HG03378 (cell line): Measurements from ENCODE around the gene OSM.

ENCODE experiments used
- ATAC-seq: cut with Tn5 transposase; IDR thresholded peaks from one replicate; pipeline ENCODE4 v1.9.1; 2021; ENCODE audit warnings: mild to moderate bottlenecking, moderate library complexity; ENCODE audit not compliant: unreplicated experiment

OSM gene

GRCh38 chr22:30266445-30267381, at the start of gene OSM:
TSS of gene OSM (minus strand) at chr22:30266851. CDS start at chr22:30266799, 52 bp downstream.
- no peak for ATAC-seq

- ATAC-seq = no peak
These were observed 49.4 kb upstream of the OSM start for GRCh38 chr22:30315962-30316576.

- no peak for ATAC-seq
These were observed 48.3 kb upstream of the OSM start for GRCh38 chr22:30314915-30315314.

- no peak for ATAC-seq
These were observed 47.1 kb upstream of the OSM start for GRCh38 chr22:30313527-30314363.

- ATAC-seq = no peak
These were observed 45.4 kb upstream of the OSM start for GRCh38 chr22:30312053-30312452.

- ATAC-seq = no peak
These were observed 44.5 kb upstream of the OSM start for GRCh38 chr22:30310881-30311771.

GRCh38 chr22:30309951-30310741, 43.5 kb upstream of the OSM start:
- no peak for ATAC-seq

- no peak for ATAC-seq
These were observed 42.0 kb upstream of the OSM start for GRCh38 chr22:30308518-30309230.

GRCh38 chr22:30308093-30308492, 41.4 kb upstream of the OSM start:
- ATAC-seq = no peak

- ATAC-seq = no peak
These were observed 40.5 kb upstream of the OSM start for GRCh38 chr22:30307041-30307574.

- ATAC-seq = no peak
These were observed 40.0 kb upstream of the OSM start for GRCh38 chr22:30306627-30307011.

- no peak for ATAC-seq
These were observed 39.4 kb upstream of the OSM start for GRCh38 chr22:30305906-30306626.

GRCh38 chr22:30305519-30305905, 38.9 kb upstream of the OSM start:
- no peak for ATAC-seq

- ATAC-seq = no peak
These were observed 38.0 kb upstream of the OSM start for GRCh38 chr22:30304495-30305244.

- ATAC-seq = no peak
These were observed 36.1 kb upstream of the OSM start for GRCh38 chr22:30302810-30303138.

- ATAC-seq = no peak
These were observed 35.6 kb upstream of the OSM start for GRCh38 chr22:30301995-30302809.

- ATAC-seq = no peak
These were observed 32.7 kb upstream of the OSM start for GRCh38 chr22:30299322-30299721.
